Measurements from ENCODE around the gene PLD6. TPM values are rescaled to one million over a fixed set of nuclear protein-coding genes. Genes with fewer than 3 reads are reported as not detected.

Gene PLD6
- total RNA-seq, 2 experiments from 2014 or later: 3.8 to 4.2 TPM

DNA sequence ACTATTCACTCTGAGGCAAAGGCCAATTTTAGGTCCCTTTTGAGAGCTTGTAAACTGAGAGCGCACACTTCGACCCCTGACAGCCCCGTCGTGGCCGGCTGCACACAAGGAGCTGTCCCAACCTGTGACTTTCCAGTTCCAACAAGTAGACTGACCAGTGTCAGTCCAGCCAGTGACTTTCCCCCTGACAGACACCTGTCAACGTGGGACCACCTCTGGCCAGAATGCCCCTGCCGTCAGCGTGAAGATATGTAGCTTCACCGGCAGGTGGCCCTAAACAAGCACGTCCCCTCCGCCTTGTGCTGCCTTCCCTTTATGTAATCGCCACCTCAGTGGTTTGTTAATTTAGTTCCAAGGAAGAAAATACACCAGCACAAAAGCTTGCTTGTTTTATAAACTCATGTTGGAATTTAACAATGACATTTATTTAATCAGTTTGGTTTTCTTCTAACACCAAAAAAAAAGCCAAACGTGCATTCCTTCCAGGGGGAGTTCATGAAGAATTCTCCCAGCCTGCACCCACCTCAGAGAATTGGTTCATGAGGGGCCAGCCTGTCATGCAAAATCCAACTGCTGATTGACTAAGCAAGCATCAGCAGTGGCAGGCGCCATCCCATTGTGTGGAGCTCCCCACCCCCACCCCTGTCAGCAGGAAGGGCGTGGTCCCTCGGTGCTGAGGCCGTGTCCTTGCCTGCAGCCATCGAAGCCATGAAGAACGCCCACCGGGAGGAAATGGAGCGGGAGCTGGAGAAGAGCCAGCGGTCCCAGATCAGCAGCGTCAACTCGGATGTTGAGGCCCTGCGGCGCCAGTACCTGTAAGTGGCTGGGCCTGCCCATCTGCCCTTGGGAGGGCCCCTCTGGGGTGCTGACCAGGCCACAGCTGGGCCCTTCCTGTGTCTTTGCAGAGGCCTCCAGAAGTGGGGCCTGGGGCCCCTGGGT lies 33.9 kb downstream of the PLD6 start:
- peak overlapping the region; percentile 85 for H3K27ac Mint-ChIP-seq
- ATAC-seq: no peak
- ChIA-PET POLR2A (no interaction called here), CTCF (interaction anchor here (0.8 to 1.1 kb wide), 2 partner anchors 12 to 14 kb away, joined by 3 read pairs; no protein-coding TSS in a partner anchor)
- H3K9me3 Mint-ChIP-seq (ENCODE audit: insufficient read depth): no peaks in the 10 kb centered on the region
- no peak overlapping the region for H3K4me3 Mint-ChIP-seq
- peaks cover 70% of the 10 kb centered on the region for H3K36me3 Mint-ChIP-seq (ENCODE audit: low read depth)
- no peaks in the 10 kb centered on the region for H3K27me3 Mint-ChIP-seq (ENCODE audit: low read depth)
- DNase-seq: no peak
- peaks cover 59% of the 10 kb centered on the region for H3K4me1 Mint-ChIP-seq (ENCODE audit: low read depth)

DNA sequence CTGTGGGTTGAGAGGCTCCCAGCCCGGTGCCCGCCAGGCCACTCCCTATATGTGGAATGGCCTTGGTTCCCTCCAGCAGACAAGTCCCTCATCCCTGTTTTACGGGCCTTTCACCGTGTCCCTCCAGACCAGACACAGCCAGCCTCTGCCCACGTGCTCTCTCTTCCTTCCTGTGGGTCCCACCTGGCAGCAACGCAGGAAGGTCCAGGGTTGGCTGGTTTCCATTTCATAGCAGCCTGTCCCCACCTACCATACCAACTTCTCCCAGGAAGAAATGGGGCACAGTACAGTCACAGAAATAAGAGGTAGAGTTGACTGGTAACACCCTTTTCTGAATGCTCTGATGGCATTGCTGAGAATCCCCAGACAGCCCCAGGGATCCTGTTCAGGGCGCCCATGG lies 34.9 kb downstream of the PLD6 start:
- Mint-ChIP-seq H3K4me1 (ENCODE audit: low read depth) (peaks cover 50% of the 10 kb centered on the region), H3K27me3 (ENCODE audit: low read depth) (no peaks in the 10 kb centered on the region), H3K36me3 (ENCODE audit: low read depth) (peaks cover 63% of the 10 kb centered on the region), H3K4me3 (no peak overlapping the region), H3K27ac (peak overlapping the region; percentile 73), H3K9me3 (ENCODE audit: insufficient read depth) (no peaks in the 10 kb centered on the region)
- DNase-seq: no peak
- no peak for ATAC-seq
- ChIA-PET CTCF (interaction anchor here (1.1 kb wide), 1 partner anchor 13 kb away, joined by 3 read pairs; no protein-coding TSS in a partner anchor), POLR2A (no interaction called here)

DNA sequence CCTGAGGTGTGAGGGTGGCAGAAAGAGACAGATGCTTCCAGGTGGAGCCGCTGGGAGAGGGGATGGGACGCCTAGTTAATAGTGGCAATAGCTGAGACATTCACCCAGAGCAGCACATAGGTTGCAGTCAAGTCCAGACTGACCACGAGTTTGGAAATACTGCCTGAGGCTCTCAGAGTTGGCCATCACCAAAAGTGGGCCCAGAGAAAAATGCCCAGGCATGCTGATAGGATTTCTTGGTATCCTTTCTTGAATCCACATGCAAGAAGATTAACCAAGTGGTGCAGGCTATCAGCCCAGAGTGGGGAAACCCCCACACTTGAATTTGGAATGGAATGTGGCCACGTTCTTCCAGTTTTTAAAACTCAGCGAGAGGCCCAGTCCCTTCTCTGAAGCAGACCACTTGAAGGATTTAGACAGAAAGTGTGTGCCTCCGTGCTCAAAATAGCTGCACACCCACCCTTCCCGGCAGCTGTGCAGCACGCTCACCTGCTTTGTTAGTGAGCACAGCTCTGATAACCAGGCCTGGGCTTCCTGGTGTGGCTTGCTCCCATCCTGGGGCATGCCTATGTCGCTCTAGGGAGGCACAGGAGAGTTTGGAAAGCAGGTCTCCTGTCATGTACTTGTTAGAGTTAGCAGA lies 35.7 kb downstream of the PLD6 start:
- Mint-ChIP-seq H3K27ac (peak overlapping the region; percentile 73), H3K4me3 (no peak overlapping the region), H3K27me3 (ENCODE audit: low read depth) (no peaks in the 10 kb centered on the region), H3K4me1 (ENCODE audit: low read depth) (peaks cover 44% of the 10 kb centered on the region), H3K9me3 (ENCODE audit: insufficient read depth) (no peaks in the 10 kb centered on the region), H3K36me3 (ENCODE audit: low read depth) (peaks cover 57% of the 10 kb centered on the region)
- DNase-seq (no peak), ATAC-seq (no peak)
- ChIA-PET CTCF (no interaction called here), POLR2A (no interaction called here)

DNA sequence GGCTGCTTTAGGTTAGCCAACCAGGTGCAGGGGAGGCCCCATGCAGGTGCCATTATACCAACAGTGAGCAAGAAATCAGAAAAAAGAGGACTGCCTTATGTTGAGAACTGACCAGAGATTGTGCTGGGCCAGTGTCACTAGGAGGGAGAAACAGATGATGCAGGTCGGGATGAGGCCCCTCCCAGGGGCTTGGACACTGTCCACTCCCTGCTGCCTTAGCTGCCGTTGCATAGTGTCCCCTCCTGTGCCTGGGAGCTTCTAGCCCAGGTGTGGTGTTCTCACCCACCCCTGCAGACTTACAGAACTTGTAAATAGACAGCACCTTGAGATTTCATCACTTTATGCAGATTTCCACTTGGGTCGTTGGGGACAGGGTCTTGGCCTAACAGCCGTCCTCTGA lies 36.7 kb downstream of the PLD6 start:
- ChIA-PET POLR2A (interaction anchor here (1.5 kb wide), 1 partner anchor 8 kb away, joined by 3 read pairs; no protein-coding TSS in a partner anchor), CTCF (interaction anchor here (0.9 kb wide), 1 partner anchor 13 kb away, joined by 3 read pairs; no protein-coding TSS in a partner anchor)
- ATAC-seq (no peak), DNase-seq (no peak)
- Mint-ChIP-seq H3K27ac (peak overlapping the region; percentile 49), H3K36me3 (ENCODE audit: low read depth) (peaks cover 56% of the 10 kb centered on the region), H3K4me3 (no peak overlapping the region), H3K27me3 (ENCODE audit: low read depth) (no peaks in the 10 kb centered on the region), H3K4me1 (ENCODE audit: low read depth) (peaks cover 35% of the 10 kb centered on the region), H3K9me3 (ENCODE audit: insufficient read depth) (no peaks in the 10 kb centered on the region)

DNA sequence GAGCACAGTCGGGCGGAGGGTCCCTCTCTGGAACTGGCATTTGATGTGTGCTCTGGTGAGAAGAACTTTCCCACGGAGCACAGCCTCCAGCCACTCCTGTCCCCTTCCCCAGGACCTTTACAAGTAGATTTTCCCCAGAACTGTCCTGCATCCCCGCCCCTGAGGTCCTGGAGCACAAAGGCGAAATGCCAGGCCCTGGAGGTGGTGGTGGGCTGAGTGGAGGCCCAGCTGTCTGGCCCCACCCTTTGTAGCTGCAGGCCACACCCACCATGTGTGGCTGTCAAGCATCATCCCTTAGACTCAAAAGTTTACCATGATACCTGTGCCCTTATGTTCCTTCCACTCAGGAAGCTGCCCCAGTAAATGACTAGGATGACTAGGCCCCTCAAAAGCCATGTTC lies 37.7 kb downstream of the PLD6 start:
- no peak for DNase-seq
- peaks cover 28% of the 10 kb centered on the region for H3K4me1 Mint-ChIP-seq (ENCODE audit: low read depth)
- ChIA-PET CTCF (interaction anchor here (0.9 kb wide), 1 partner anchor 12 kb away, joined by 3 read pairs; no protein-coding TSS in a partner anchor), POLR2A (interaction anchor here (1.5 kb wide), 1 partner anchor 9 kb away, joined by 3 read pairs; no protein-coding TSS in a partner anchor)
- H3K27ac Mint-ChIP-seq: peak overlapping the region; percentile 27
- H3K36me3 Mint-ChIP-seq (ENCODE audit: low read depth): peaks cover 50% of the 10 kb centered on the region
- H3K27me3 Mint-ChIP-seq (ENCODE audit: low read depth): no peaks in the 10 kb centered on the region
- no peak overlapping the region for H3K4me3 Mint-ChIP-seq
- no peak for ATAC-seq
- H3K9me3 Mint-ChIP-seq (ENCODE audit: insufficient read depth): no peaks in the 10 kb centered on the region

DNA sequence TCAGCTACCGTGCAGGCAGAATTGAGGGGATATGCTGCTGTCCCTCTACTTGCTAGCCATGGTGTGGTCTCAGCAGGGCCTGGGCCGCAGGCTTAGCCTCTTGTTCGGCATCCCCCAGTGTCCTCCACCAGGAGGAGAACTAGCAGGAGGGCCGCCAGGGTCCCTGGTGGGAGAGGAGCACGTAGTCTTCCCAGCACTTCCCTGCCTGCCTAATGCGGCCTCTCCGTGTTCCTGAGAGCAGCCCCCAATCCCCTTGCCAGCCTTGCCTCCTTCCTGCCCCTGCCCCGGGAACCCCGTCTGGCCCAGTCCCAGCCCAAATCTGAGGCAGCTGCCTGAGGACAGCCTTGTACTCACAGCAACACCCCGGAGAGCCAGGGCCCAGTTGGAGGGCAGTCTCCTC lies 38.1 kb downstream of the PLD6 start:
- Mint-ChIP-seq H3K27ac (peak overlapping the region; percentile 27), H3K27me3 (ENCODE audit: low read depth) (no peaks in the 10 kb centered on the region), H3K36me3 (ENCODE audit: low read depth) (peaks cover 48% of the 10 kb centered on the region), H3K4me3 (no peak overlapping the region), H3K4me1 (ENCODE audit: low read depth) (peaks cover 24% of the 10 kb centered on the region), H3K9me3 (ENCODE audit: insufficient read depth) (no peaks in the 10 kb centered on the region)
- DNase-seq (no peak), ATAC-seq (no peak)
- ChIA-PET CTCF (interaction anchor here (1.2 kb wide), 1 partner anchor 19 kb away, joined by 3 read pairs; no protein-coding TSS in a partner anchor), POLR2A (no interaction called here)

DNA sequence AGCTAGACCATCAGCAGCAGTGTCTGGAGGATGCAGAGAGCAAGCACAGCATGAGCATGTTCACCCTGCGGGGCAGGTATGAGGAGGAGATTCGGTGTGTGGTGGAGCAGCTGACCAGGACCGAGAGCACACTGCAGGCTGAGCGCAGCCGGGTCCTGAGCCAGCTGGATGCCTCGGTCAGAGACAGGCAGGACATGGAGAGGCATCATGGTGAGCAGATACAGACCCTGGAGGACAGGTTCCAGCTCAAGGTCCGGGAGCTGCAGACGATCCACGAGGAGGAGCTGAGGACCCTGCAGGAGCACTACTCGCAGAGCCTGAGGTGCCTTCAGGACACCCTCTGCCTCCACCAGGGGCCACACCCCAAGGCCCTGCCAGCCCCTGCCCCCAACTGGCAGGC lies 38.8 kb downstream of the PLD6 start:
- no peak for DNase-seq
- Mint-ChIP-seq H3K27ac (peak overlapping the region; percentile 2), H3K4me3 (no peak overlapping the region), H3K27me3 (ENCODE audit: low read depth) (no peaks in the 10 kb centered on the region), H3K9me3 (ENCODE audit: insufficient read depth) (no peaks in the 10 kb centered on the region), H3K36me3 (ENCODE audit: low read depth) (peaks cover 44% of the 10 kb centered on the region), H3K4me1 (ENCODE audit: low read depth) (peaks cover 17% of the 10 kb centered on the region)
- ATAC-seq: no peak
- CTCF ChIA-PET: interaction anchor here (0.8 to 1.2 kb wide), 3 partner anchors 12 to 26 kb away, joined by 3 to 4 read pairs (median 3); no protein-coding TSS in a partner anchor
- POLR2A ChIA-PET: no interaction called here

DNA sequence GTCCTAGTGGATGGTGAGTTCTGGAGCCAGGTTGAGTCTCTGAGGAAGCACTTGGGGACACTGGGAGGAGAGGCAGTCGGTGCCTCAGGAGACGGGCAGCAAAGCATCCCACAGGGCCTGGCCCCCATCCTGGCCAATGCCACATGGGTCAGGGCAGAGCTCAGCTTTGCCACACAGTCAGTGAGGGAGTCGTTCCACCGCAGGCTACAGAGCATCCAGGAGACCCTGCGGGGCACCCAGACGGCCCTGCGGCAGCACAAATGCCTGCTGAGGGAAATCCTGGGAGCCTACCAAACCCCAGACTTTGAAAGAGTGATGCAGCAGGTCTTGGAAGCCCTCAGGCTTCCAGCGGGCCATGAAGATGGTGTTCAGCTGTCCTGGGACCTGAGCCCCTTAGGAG lies 39.7 kb downstream of the PLD6 start:
- peak overlapping the region; percentile 60 for H3K27ac Mint-ChIP-seq
- no peak for DNase-seq
- H3K9me3 Mint-ChIP-seq (ENCODE audit: insufficient read depth): no peaks in the 10 kb centered on the region
- ChIA-PET CTCF (interaction anchor here (0.8 to 1.2 kb wide), 2 partner anchors 11 to 25 kb away, joined by 3 to 4 read pairs; no protein-coding TSS in a partner anchor), POLR2A (no interaction called here)
- H3K4me3 Mint-ChIP-seq: no peak overlapping the region
- H3K27me3 Mint-ChIP-seq (ENCODE audit: low read depth): no peaks in the 10 kb centered on the region
- peaks cover 11% of the 10 kb centered on the region for H3K4me1 Mint-ChIP-seq (ENCODE audit: low read depth)
- peaks cover 42% of the 10 kb centered on the region for H3K36me3 Mint-ChIP-seq (ENCODE audit: low read depth)
- no peak for ATAC-seq

DNA sequence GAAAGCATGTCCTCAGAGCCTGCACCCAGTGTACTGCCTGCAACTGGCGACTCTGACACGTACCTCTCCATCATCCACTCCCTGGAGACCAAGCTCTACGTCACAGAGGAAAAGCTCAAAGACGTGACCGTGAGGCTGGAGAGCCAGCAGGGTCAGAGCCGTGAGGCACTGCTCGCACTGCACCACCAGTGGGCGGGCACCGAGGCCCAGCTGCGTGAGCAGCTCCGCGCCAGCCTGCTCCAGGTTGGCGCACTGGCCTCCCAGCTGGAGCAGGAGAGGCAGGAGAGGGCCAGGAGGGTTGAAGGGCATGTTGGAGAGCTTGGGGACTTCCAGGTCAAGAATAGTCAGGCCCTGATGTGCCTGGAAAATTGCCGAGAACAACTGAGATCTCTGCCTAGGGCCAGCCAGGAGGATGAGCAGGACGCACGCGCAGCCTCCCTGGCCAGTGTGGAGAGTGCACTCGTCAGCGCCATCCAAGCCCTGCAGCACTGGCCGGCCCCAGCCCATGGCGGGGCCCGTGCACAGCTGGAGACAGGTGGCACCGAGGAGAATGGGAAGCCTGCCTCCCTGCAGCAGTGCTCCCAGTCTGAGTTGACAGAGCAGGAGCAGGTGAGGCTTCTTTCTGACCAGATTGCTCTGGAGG lies 40.3 kb downstream of the PLD6 start:
- Mint-ChIP-seq H3K36me3 (ENCODE audit: low read depth) (peaks cover 40% of the 10 kb centered on the region), H3K4me3 (no peak overlapping the region), H3K9me3 (ENCODE audit: insufficient read depth) (no peaks in the 10 kb centered on the region), H3K27ac (no peak overlapping the region), H3K4me1 (ENCODE audit: low read depth) (peaks cover 4% of the 10 kb centered on the region), H3K27me3 (ENCODE audit: low read depth) (no peaks in the 10 kb centered on the region)
- ChIA-PET POLR2A (no interaction called here), CTCF (no interaction called here)
- ATAC-seq: no peak
- DNase-seq: no peak

DNA sequence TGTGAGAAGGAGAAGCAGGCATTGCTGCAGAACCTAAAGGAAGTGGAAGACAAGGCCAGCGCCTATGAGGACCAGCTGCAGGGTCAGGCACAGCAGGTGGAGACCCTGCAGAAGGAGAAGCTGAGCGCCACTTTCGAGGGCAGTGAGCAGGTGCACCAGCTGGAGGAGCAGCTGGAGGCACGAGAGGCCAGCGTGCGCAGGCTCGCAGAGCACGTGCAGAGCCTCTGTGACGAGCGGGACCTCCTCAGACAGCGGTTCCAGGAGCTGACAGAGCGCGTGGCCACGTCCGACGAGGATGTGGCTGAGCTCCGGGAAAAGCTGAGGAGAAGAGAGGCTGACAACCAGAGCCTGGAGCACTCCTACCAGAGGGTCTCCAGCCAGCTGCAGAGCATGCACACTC lies 41.5 kb downstream of the PLD6 start:
- Mint-ChIP-seq H3K36me3 (ENCODE audit: low read depth) (peaks cover 44% of the 10 kb centered on the region), H3K9me3 (ENCODE audit: insufficient read depth) (no peaks in the 10 kb centered on the region), H3K4me1 (ENCODE audit: low read depth) (peaks cover 3% of the 10 kb centered on the region), H3K27me3 (ENCODE audit: low read depth) (no peaks in the 10 kb centered on the region), H3K27ac (peak overlapping the region; percentile 49), H3K4me3 (no peak overlapping the region)
- ChIA-PET CTCF (interaction anchor here (0.5 to 1.1 kb wide), 3 partner anchors 9 to 121 kb away, joined by 3 read pairs; no protein-coding TSS in a partner anchor), POLR2A (interaction anchor here (1.1 kb wide), 2 partner anchors 11 to 116 kb away, joined by 3 to 4 read pairs; no protein-coding TSS in a partner anchor)
- DNase-seq: no peak
- ATAC-seq: no peak

DNA sequence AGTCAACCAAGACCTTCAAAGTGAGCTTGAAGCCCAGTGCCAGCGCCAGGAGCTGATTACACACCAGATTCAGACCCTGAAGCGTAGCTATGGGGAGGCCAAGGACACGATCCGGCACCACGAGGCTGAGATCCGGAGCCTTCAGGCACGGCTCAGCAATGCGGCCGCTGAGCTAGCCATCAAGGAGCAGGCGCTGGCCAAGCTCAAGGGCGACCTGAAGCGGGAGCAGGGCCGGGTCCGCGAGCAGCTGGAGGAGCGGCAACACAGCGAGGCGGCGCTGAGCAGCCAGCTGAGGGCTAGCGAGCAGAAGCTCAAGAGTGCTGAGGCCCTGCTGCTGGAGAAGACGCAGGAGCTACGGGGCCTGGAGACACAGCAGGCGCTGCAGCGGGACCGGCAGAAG lies 42.0 kb downstream of the PLD6 start:
- H3K27ac Mint-ChIP-seq: no peak overlapping the region
- H3K27me3 Mint-ChIP-seq (ENCODE audit: low read depth): no peaks in the 10 kb centered on the region
- DNase-seq: no peak
- ChIA-PET POLR2A (interaction anchor here (1.1 kb wide), 2 partner anchors 12 to 116 kb away, joined by 3 to 4 read pairs; no protein-coding TSS in a partner anchor), CTCF (interaction anchor here (0.5 to 1.1 kb wide), 3 partner anchors 9 to 121 kb away, joined by 3 read pairs; no protein-coding TSS in a partner anchor)
- peaks cover 46% of the 10 kb centered on the region for H3K36me3 Mint-ChIP-seq (ENCODE audit: low read depth)
- no peaks in the 10 kb centered on the region for H3K9me3 Mint-ChIP-seq (ENCODE audit: insufficient read depth)
- H3K4me1 Mint-ChIP-seq (ENCODE audit: low read depth): peaks cover 3% of the 10 kb centered on the region
- no peak for ATAC-seq
- H3K4me3 Mint-ChIP-seq: no peak overlapping the region
